Measurements from ENCODE around the gene ZRANB1.

- TF ChIP-seq POLR2A (IDR thresholded peaks at IDR 0.05) = no peak
- TF ChIP-seq, protein P1, sequence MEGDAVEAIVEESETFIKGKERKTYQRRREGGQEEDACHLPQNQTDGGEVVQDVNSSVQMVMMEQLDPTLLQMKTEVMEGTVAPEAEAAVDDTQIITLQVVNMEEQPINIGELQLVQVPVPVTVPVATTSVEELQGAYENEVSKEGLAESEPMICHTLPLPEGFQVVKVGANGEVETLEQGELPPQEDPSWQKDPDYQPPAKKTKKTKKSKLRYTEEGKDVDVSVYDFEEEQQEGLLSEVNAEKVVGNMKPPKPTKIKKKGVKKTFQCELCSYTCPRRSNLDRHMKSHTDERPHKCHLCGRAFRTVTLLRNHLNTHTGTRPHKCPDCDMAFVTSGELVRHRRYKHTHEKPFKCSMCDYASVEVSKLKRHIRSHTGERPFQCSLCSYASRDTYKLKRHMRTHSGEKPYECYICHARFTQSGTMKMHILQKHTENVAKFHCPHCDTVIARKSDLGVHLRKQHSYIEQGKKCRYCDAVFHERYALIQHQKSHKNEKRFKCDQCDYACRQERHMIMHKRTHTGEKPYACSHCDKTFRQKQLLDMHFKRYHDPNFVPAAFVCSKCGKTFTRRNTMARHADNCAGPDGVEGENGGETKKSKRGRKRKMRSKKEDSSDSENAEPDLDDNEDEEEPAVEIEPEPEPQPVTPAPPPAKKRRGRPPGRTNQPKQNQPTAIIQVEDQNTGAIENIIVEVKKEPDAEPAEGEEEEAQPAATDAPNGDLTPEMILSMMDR (IDR thresholded peaks at IDR 0.05 in 4 of 5, conservative IDR thresholded peaks at IDR 0.05 in 1 of 5) = no peak
Measured at GRCh38 chr10:124902462-124902861, 39.5 kb upstream of the ZRANB1 start.
